HG03175 (cell line): ENCODE measurements around the gene SLC5A11.
"Not testable (repeated sequence)": the region's sequence is repeated elsewhere in the genome, so short reads cannot be mapped to it uniquely, and the experiment has no call there.

Source experiments
- ATAC-seq: cut with Tn5 transposase; IDR thresholded peaks from one replicate; pipeline ENCODE4 v1.9.1; 2021; ENCODE audit warnings: mild to moderate bottlenecking, moderate library complexity; ENCODE audit not compliant: unreplicated experiment

Gene SLC5A11, protein sequence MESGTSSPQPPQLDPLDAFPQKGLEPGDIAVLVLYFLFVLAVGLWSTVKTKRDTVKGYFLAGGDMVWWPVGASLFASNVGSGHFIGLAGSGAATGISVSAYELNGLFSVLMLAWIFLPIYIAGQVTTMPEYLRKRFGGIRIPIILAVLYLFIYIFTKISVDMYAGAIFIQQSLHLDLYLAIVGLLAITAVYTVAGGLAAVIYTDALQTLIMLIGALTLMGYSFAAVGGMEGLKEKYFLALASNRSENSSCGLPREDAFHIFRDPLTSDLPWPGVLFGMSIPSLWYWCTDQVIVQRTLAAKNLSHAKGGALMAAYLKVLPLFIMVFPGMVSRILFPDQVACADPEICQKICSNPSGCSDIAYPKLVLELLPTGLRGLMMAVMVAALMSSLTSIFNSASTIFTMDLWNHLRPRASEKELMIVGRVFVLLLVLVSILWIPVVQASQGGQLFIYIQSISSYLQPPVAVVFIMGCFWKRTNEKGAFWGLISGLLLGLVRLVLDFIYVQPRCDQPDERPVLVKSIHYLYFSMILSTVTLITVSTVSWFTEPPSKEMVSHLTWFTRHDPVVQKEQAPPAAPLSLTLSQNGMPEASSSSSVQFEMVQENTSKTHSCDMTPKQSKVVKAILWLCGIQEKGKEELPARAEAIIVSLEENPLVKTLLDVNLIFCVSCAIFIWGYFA

DNA sequence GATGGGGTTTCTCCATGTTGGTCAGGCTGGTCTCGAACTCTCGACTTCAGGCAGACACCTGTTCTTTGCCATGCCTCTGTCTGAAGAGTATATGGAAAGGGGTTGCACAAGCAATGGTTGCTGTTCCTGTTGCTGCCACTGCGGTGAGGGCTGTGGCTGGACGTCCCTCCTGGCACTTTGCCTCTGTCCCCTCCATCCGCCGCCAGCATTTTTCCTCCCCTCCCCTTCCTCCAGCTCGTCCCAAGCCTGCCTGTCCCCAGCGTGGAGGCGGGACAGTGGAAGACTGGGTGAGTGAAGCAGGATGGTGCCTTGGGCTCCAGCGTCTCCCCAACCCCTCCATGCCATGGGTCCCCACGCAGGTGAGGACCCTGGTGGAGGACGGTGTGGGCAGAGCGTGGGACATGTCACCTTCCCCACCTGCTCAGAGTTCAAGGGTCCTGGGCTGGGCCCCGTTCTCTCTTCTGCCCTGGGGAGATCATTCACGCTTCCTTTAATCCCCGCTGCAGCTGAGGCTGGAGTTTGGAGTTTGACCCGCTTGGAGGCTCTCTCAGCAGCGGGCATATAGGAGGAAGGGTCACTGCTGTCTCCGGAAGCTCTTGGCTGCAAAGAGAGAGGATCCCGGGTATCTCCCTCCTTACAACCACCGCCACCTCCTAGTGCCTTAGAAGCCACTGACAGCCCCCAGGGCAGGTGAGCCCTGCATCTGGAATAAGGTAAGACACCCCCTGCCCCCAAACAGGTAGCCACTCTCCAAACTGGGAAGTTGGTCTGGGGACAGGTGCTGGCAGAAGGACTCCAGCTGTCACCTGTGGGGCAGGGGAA lies at the start of gene SLC5A11:
TSS of gene SLC5A11 (plus strand) at position 238 of the 822 bp plus-strand sequence. CDS start 12,681 bp downstream, outside the sequence.
- no peak for ATAC-seq

DNA sequence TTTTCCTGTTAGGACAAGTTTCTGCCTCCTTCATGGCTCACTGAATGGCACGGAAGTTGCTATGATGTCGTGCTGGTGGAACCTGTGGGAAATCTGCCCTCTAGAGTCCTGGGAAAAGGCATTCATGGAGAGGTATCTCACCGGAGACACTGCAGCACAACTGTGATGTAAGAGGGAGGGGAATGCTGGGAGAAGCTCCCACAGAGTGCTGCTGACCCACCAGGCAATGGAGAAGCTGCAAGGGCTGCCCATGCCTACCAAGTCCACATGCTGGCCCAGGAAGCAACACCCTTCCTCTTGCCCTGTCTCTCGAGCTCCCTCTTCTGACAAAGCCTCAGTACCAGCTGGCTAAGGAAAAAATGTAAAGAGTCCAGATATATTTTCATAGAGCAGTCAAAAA lies 45.2 kb upstream of the SLC5A11 start:
- ATAC-seq: no peak

DNA sequence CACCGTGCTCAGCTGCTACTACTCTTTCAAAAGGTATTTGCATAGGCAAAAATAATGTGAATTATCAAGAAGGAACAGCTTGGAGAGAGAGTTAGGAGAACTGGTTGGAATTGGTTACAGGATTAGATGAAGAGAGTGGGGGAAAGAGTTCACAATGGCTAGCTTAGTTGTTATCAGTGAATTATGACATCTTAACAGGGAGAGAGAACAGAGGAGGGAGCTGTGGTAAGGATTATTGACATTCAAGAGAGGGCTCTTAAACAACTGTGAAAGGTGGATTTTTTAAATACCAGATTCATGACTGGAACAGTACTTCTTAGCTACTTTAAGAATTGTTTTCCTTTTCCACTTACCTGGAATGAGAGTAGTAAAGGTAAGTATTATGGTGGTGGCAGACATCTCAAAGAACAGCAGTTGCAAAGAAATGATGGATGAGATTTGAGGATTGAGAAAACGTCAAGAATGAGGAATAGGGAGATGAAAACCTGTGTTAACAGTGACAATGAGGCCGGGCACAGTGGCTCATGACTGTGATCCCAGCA lies 43.9 kb upstream of the SLC5A11 start:
- no peak for ATAC-seq

DNA sequence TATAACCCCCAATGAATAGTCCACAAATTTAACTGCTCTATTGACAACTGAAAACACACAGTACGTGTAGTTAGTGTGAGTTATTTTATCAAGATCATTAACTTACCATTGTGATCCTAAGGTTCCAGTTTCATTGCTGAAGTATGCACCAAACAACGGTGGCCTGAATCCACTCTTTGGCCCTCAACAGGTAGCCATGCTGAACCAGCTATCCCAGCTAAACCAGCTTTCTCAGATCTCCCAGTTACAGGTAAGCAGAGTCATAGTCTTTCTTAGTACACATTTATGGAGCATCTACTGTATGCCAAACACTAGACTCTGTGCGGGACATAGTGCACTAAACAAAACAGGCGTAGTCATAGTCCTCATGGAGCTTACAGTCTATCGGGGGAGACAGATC lies 40.3 kb upstream of the SLC5A11 start:
- ATAC-seq: no peak

- ATAC-seq: no peak
Observed at GRCh38 chr16:24807301-24807700, 38.5 kb upstream of the SLC5A11 start.

- no peak for ATAC-seq
Observed at GRCh38 chr16:24810951-24811843, 34.6 kb upstream of the SLC5A11 start.

DNA sequence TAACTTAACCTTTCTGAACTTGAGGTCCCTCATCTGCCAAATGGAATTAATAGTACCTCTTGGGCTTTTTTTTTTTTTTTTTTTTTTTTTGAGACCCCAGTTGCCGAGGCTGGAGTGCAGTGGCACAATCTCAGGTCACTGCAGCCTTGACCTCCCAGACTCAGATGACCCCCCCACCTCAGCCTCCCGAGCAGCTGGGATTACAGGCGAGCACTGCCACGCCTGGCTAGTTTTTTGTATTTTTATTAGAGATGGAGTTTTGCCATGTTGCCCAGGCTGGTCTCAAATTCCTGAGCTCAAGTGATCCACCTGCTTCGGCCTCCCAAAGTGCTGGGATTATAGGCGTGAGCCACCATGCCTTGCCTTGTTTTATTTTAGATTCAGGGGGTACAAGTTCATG lies 33.0 kb upstream of the SLC5A11 start:
- not testable (repeated sequence) for ATAC-seq

DNA sequence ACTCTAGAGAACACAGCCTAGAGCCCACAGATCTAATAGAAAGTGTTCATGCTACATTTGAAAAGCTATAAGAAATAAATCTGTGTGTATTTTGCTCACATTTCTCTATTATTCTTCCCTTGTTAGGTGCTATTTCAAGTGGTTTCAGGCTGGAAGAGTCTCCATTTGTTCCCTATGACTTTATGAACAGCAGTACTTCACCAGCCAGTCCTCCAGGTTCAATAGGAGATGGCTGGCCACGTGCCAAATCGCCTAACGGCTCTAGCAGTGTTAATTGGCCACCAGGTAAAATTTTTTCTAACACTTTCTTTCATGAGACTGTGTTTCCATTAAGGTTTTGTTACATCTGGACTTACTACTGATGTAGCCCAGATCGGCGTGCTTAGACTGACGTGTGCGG lies 30.7 kb upstream of the SLC5A11 start:
- ATAC-seq: no peak

DNA sequence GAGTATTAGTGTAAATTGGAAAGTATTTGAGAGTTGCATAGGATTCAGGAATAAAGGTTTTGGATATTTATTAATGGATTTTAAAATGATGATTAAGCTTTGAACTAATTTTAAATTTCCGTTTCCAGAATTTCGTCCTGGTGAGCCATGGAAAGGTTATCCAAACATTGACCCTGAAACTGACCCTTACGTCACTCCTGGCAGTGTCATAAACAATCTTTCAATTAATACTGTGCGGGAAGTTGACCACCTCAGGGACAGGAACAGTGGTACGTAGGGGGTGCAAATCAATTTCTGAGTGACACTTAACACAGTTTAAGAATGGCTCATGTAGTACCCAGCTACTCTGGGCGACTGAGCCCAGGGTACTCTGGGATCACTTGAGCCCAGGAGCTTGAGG lies 29.1 kb upstream of the SLC5A11 start:
- no peak for ATAC-seq

DNA sequence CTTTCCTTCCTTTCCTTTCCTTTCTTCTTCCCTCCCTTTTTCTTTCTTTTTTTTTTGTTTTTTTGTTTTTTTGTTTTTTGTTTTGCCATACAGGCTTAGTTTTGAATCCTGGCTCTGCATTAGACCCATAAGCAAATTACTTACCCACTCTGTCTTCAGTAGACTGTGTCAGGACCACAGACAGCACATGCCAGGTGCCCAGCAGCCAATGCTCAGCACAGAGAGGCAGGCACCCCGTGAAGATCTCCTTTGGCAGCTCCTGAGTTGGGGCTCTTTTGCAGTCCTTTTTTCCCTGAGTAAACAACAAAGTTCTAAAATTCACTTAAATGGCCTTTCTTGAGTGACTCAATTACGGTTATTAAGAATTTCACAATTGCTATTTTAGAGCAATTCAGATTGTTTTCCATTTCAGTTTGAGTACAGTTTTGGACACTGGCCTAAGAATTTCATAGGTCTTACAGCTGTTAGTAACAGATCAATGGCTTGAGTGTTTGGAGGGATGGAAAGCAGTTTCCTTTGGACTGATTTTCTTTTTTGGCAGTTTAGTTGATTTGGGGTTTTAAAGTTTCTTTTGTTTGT lies 26.2 kb upstream of the SLC5A11 start:
- no peak for ATAC-seq

DNA sequence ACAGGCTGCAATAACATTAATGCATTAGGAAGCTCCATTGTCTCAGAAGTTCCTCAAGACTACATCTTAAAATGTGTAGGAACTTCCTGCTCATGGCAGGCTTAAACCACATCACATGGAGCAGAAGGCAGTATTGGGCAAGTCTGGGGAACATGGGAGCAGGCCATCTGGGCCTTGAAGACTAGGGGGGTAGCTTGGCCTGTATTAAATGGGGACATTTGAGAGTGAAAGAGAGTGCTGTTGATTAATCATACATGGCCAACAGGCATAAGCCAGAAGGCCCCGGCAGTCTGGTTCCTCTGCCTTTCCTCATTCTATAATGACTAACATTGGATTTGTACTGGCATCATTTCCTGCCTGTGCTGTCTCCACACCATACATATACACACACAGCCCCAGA lies 25.2 kb upstream of the SLC5A11 start:
- ATAC-seq: no peak

DNA sequence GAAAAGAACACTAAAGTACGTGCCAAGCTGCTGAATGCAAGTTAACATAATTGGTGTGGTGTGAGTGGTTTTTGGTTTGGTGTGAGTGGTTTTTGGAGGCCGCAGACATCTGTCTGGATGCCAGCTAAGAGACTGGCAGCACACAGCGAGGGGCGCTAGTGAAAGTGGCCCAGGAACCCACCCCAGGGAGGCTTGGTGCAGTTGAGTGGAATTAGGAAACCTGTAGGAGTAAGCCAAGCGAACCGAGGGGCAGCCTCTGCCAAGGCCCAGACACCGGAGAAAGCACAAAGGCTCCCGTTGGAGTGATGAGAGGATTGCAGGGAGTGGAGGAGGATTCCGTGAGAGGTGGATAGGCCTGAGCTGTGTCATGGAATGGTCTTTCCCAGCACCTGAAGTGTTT lies 24.6 kb upstream of the SLC5A11 start:
- ATAC-seq: no peak

DNA sequence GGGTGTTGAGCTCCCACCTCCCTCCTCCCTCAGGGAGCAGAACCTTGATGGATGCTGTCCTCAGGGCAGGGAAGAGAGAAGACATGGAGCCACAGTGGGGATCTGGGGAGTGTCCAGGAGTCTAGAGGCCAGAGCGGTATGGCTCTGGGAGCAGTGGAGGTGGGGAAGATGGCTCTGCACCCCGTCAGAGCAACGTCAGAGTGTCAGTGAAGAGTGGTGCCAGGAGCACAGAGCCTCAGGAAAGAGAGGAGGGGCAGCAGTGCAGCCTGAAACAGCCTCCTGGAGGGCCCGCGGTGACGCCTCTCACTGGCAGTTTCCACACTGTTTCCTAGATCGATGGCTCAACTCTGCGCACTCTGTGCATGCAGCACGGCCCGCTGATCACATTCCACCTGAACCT lies 23.2 kb upstream of the SLC5A11 start:
- ATAC-seq: no peak

GRCh38 chr16:24822974-24823373 lies 22.8 kb upstream of the SLC5A11 start:
- no peak for ATAC-seq

DNA sequence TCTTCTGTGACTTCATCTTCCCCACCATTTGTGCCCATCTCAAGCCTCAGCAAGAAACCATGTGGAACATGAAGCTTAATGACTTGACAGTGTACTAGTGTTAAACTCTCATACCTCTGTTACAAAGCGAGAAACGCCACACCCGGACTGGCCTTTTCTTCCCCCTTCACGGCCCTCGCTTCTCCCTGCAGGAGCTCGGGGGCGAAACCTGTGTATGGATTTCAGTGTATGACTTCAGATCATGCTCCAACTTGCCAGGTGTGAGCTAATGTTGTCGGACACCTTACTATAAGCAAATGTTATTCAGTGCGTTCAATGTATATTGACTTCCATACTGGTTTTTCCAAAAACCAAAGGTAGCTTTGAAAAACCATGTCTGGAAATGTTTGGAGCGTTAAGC lies 20.1 kb upstream of the SLC5A11 start:
- no peak for ATAC-seq

DNA sequence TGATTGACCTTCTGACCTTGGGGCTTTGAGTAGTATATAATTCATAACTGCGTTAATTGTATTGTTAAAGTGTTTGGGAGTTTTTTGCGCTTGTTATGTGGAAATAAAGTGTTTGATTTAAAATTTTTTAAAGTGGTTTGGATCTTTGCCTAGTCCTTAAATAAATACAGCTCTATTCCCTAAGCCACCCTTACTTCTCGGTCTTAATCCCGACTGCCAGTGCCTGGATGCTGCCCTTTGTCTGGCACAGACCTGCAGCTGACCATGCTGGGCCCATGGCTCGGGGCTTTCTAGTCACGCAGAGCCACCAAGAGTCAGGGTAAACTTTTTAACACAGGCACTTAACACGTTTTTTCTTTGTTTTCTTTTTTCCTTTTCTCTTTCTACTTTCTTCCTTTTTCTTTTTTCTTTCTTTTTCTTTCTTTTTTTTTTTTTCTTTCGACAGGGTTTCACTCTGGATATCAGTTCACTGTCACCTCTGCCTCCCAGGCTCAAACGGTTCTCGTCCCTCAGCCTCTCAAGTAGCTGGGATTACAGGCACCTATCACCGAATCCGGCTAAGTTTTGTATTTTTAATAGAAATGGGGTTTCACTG lies 19.6 kb upstream of the SLC5A11 start:
- no peak for ATAC-seq

GRCh38 chr16:24826817-24827566 lies 18.8 kb upstream of the SLC5A11 start:
- ATAC-seq: no peak

DNA sequence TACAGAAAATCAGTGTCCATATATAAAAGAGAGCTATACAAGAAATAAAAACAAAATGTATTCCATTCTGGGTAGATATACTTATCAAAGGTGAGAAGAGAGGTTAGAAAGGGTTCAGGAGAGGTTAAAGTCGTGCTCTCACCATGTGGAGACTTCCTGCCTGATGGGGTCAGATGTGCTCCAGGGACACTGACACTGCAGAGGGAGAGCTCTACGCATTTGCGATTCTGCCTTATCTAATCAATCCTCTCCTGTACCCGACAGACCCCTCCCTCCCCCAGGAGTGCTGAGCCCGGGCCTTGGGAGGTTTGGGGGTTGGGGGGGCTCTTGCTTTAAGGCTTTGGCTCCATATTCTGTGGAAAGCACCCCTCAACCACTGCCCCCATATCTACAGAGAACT lies 16.6 kb upstream of the SLC5A11 start:
- no peak for ATAC-seq

DNA sequence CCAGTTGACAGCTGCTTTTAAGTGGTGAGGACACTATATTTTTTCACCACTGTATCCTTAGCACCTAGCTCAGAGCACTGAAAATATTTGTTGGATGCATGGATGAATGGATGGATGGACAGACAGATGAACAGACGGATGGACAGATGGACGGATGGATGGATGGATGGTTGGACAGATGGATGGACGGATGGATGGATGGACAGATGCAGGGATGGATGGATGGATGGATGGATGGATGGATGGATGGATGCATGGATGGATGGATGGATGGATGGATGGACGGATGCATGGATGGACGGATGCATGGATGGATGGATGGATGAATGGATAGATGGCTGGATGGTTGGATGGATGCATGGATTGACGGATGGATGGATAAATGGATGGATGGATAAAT lies 12.4 kb upstream of the SLC5A11 start:
- ATAC-seq: no peak
